Measurements from ENCODE around the gene MYBPC2.

Gene MYBPC2

GRCh38 chr19:50392759-50393158, 39.9 kb upstream of the MYBPC2 start:
- Histone ChIP-seq H3K4me3 (ENCODE audit: low read depth in 1 of 5, low read length in 5 of 5) (no peak overlapping the region), H3K27me3 (ENCODE audit: control insufficient read depth in 5 of 5, insufficient read depth in 4 of 5, low read length in 5 of 5) (no peaks in the 10 kb centered on the region), H3K27ac (ENCODE audit: low read depth, low read length) (no peak overlapping the region)

GRCh38 chr19:50393589-50393988, 39.1 kb upstream of the MYBPC2 start:
- H3K4me3 ChIP-seq (ENCODE audit: low read depth in 1 of 5, low read length in 5 of 5), result no peak overlapping the region
- no peaks in the 10 kb centered on the region for H3K9me3 ChIP-seq (ENCODE audit: control insufficient read depth in 5 of 5, low read length in 5 of 5)
- peaks cover 0 to 2% (median 0%) of the 10 kb centered on the region in 5 donors for H3K36me3 ChIP-seq (ENCODE audit: control insufficient read depth in 5 of 5, insufficient read depth in 5 of 5, low read length in 5 of 5)
- no peak overlapping the region for H3K9ac ChIP-seq (ENCODE audit: low read length in 5 of 5)
- no peaks in the 10 kb centered on the region for H3K27me3 ChIP-seq (ENCODE audit: control insufficient read depth in 5 of 5, insufficient read depth in 4 of 5, low read length in 5 of 5)
- no peaks in the 10 kb centered on the region for H3K4me1 ChIP-seq (ENCODE audit: control insufficient read depth in 5 of 5, insufficient read depth in 5 of 5, low read length in 5 of 5)
- H3K27ac ChIP-seq (ENCODE audit: low read depth, low read length), result no peak overlapping the region

More at GRCh38 chr19:50392759-50393158, 39.9 kb upstream of the MYBPC2 start:
- Histone ChIP-seq H3K9me3 (ENCODE audit: control insufficient read depth in 5 of 5, low read length in 5 of 5) (no peaks in the 10 kb centered on the region), H3K36me3 (ENCODE audit: control insufficient read depth in 5 of 5, insufficient read depth in 5 of 5, low read length in 5 of 5) (peaks cover 0 to 3% (median 0%) of the 10 kb centered on the region in 5 donors), H3K4me1 (ENCODE audit: control insufficient read depth in 5 of 5, insufficient read depth in 5 of 5, low read length in 5 of 5) (no peaks in the 10 kb centered on the region), H3K9ac (ENCODE audit: low read length in 5 of 5) (no peak overlapping the region)

- H3K4me3 ChIP-seq (ENCODE audit: low read depth in 1 of 5, low read length in 5 of 5), result no peak overlapping the region
- no peaks in the 10 kb centered on the region for H3K4me1 ChIP-seq (ENCODE audit: control insufficient read depth in 5 of 5, insufficient read depth in 5 of 5, low read length in 5 of 5)
- peaks cover 0 to 5% (median 0%) of the 10 kb centered on the region in 5 donors for H3K36me3 ChIP-seq (ENCODE audit: control insufficient read depth in 5 of 5, insufficient read depth in 5 of 5, low read length in 5 of 5)
- H3K9me3 ChIP-seq (ENCODE audit: control insufficient read depth in 5 of 5, low read length in 5 of 5), result no peaks in the 10 kb centered on the region
- no peaks in the 10 kb centered on the region for H3K27me3 ChIP-seq (ENCODE audit: control insufficient read depth in 5 of 5, insufficient read depth in 4 of 5, low read length in 5 of 5)
- no peak overlapping the region for H3K9ac ChIP-seq (ENCODE audit: low read length in 5 of 5)
- H3K27ac ChIP-seq (ENCODE audit: low read depth, low read length), result no peak overlapping the region
These were observed 38.7 kb upstream of the MYBPC2 start for GRCh38 chr19:50394017-50394416.

- H3K36me3 ChIP-seq (ENCODE audit: control insufficient read depth in 5 of 5, insufficient read depth in 5 of 5, low read length in 5 of 5), result peaks cover 0 to 34% (median 20%) of the 10 kb centered on the region in 5 donors
- no peaks in the 10 kb centered on the region for H3K27me3 ChIP-seq (ENCODE audit: control insufficient read depth in 5 of 5, insufficient read depth in 4 of 5, low read length in 5 of 5)
- no peak overlapping the region for H3K27ac ChIP-seq (ENCODE audit: low read depth, low read length)
- no peaks in the 10 kb centered on the region for H3K9me3 ChIP-seq (ENCODE audit: control insufficient read depth in 5 of 5, low read length in 5 of 5)
- H3K4me1 ChIP-seq (ENCODE audit: control insufficient read depth in 5 of 5, insufficient read depth in 5 of 5, low read length in 5 of 5), result no peaks in the 10 kb centered on the region
- H3K9ac ChIP-seq (ENCODE audit: low read length in 5 of 5), result no peak overlapping the region
- no peak overlapping the region for H3K4me3 ChIP-seq (ENCODE audit: low read depth in 1 of 5, low read length in 5 of 5)
These were observed 33.9 kb upstream of the MYBPC2 start for GRCh38 chr19:50398675-50399367.

DNA sequence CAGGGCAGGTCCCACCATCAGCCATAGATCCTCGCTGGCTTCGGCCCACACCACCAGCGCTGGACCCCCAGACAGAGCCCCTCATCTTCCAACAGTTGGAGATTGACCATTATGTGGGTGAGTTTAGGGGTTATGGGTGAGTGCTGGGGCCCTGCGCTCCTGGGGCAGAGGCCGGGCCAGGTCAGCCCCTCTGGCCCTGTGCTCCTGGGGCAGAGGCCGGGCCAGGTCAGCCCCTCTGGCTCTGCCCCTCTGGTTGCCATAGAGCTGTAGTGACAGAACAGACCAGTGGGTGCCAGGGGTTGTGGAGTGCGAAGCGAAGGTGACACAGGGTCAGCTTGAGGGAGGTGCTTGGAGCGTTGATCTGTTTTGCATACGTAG, 33.3 kb upstream of the MYBPC2 start:
- H3K27ac ChIP-seq (ENCODE audit: low read depth, low read length), result no peak overlapping the region
- no peak overlapping the region for H3K4me3 ChIP-seq (ENCODE audit: low read depth in 1 of 5, low read length in 5 of 5)
- H3K36me3 ChIP-seq (ENCODE audit: control insufficient read depth in 5 of 5, insufficient read depth in 5 of 5, low read length in 5 of 5), result peaks cover 0 to 37% (median 23%) of the 10 kb centered on the region in 5 donors
- H3K4me1 ChIP-seq (ENCODE audit: control insufficient read depth in 5 of 5, insufficient read depth in 5 of 5, low read length in 5 of 5), result no peaks in the 10 kb centered on the region
- no peaks in the 10 kb centered on the region for H3K9me3 ChIP-seq (ENCODE audit: control insufficient read depth in 5 of 5, low read length in 5 of 5)
- H3K9ac ChIP-seq (ENCODE audit: low read length in 5 of 5), result no peak overlapping the region
- H3K27me3 ChIP-seq (ENCODE audit: control insufficient read depth in 5 of 5, insufficient read depth in 4 of 5, low read length in 5 of 5), result no peaks in the 10 kb centered on the region

- no peaks in the 10 kb centered on the region for H3K4me1 ChIP-seq (ENCODE audit: control insufficient read depth in 5 of 5, insufficient read depth in 5 of 5, low read length in 5 of 5)
- H3K36me3 ChIP-seq (ENCODE audit: control insufficient read depth in 5 of 5, insufficient read depth in 5 of 5, low read length in 5 of 5), result peaks cover 0 to 47% (median 23%) of the 10 kb centered on the region in 5 donors
- no peaks in the 10 kb centered on the region for H3K27me3 ChIP-seq (ENCODE audit: control insufficient read depth in 5 of 5, insufficient read depth in 4 of 5, low read length in 5 of 5)
- H3K9ac ChIP-seq (ENCODE audit: low read length in 5 of 5), result no peak overlapping the region
- H3K9me3 ChIP-seq (ENCODE audit: control insufficient read depth in 5 of 5, low read length in 5 of 5), result no peaks in the 10 kb centered on the region
- no peak overlapping the region for H3K27ac ChIP-seq (ENCODE audit: low read depth, low read length)
- H3K4me3 ChIP-seq (ENCODE audit: low read depth in 1 of 5, low read length in 5 of 5), result no peak overlapping the region
These were observed 30.9 kb upstream of the MYBPC2 start for GRCh38 chr19:50401605-50402450.

- Histone ChIP-seq H3K9me3 (ENCODE audit: control insufficient read depth in 5 of 5, low read length in 5 of 5) (no peaks in the 10 kb centered on the region), H3K27ac (ENCODE audit: low read depth, low read length) (no peak overlapping the region), H3K27me3 (ENCODE audit: control insufficient read depth in 5 of 5, insufficient read depth in 4 of 5, low read length in 5 of 5) (no peaks in the 10 kb centered on the region), H3K4me3 (ENCODE audit: low read depth in 1 of 5, low read length in 5 of 5) (no peak overlapping the region), H3K36me3 (ENCODE audit: control insufficient read depth in 5 of 5, insufficient read depth in 5 of 5, low read length in 5 of 5) (peaks cover 0 to 52% (median 23%) of the 10 kb centered on the region in 5 donors), H3K4me1 (ENCODE audit: control insufficient read depth in 5 of 5, insufficient read depth in 5 of 5, low read length in 5 of 5) (no peaks in the 10 kb centered on the region), H3K9ac (ENCODE audit: low read length in 5 of 5) (no peak overlapping the region)
These were observed 30.0 kb upstream of the MYBPC2 start for GRCh38 chr19:50402544-50403301.

DNA sequence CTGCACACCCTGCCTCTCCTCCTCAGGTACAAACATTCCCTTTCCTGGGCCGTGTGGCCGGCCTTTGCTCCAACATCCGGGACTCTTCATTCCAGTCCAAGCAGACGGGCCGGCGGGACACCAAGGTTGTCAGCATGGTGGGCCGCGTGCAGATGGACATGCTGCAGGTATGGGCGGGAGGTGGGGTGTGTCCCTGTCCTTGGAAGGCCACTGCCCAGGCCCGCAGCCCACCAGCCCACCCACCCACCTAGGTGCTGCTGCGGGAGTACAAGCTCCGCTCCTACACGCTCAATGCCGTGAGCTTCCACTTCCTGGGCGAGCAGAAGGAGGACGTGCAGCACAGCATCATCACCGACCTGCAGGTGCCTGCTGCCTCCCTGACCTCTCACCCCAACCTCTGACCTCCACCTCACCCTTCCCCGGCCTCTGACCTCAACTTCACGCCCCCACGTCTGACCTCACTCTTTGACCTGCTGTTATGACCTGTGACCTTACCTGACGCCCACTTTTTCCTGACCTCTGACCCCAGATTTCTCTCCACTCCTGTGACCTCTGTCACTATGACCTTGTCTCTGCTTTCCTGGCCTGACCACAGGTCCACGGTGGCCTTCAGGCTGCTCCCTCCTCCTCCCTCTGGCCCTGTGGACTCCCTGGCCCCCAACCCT, 26.4 kb upstream of the MYBPC2 start:
- peaks cover 0 to 66% (median 33%) of the 10 kb centered on the region in 5 donors for H3K36me3 ChIP-seq (ENCODE audit: control insufficient read depth in 5 of 5, insufficient read depth in 5 of 5, low read length in 5 of 5)
- no peaks in the 10 kb centered on the region for H3K4me1 ChIP-seq (ENCODE audit: control insufficient read depth in 5 of 5, insufficient read depth in 5 of 5, low read length in 5 of 5)
- no peaks in the 10 kb centered on the region for H3K27me3 ChIP-seq (ENCODE audit: control insufficient read depth in 5 of 5, insufficient read depth in 4 of 5, low read length in 5 of 5)
- H3K9me3 ChIP-seq (ENCODE audit: control insufficient read depth in 5 of 5, low read length in 5 of 5), result no peaks in the 10 kb centered on the region
- no peak overlapping the region for H3K9ac ChIP-seq (ENCODE audit: low read length in 5 of 5)
- H3K4me3 ChIP-seq (ENCODE audit: low read depth in 1 of 5, low read length in 5 of 5), result no peak overlapping the region
- no peak overlapping the region for H3K27ac ChIP-seq (ENCODE audit: low read depth, low read length)

GRCh38 chr19:50406829-50407228, 25.9 kb upstream of the MYBPC2 start:
- Histone ChIP-seq H3K27ac (ENCODE audit: low read depth, low read length) (no peak overlapping the region), H3K9me3 (ENCODE audit: control insufficient read depth in 5 of 5, low read length in 5 of 5) (no peaks in the 10 kb centered on the region), H3K27me3 (ENCODE audit: control insufficient read depth in 5 of 5, insufficient read depth in 4 of 5, low read length in 5 of 5) (no peaks in the 10 kb centered on the region), H3K36me3 (ENCODE audit: control insufficient read depth in 5 of 5, insufficient read depth in 5 of 5, low read length in 5 of 5) (peaks cover 0 to 62% (median 33%) of the 10 kb centered on the region in 5 donors), H3K4me1 (ENCODE audit: control insufficient read depth in 5 of 5, insufficient read depth in 5 of 5, low read length in 5 of 5) (no peaks in the 10 kb centered on the region), H3K9ac (ENCODE audit: low read length in 5 of 5) (no peak overlapping the region), H3K4me3 (ENCODE audit: low read depth in 1 of 5, low read length in 5 of 5) (no peak overlapping the region)

All from subcutaneous abdominal adipose tissue (tissue), 5 donors.